CD4-positive, alpha-beta T cell (primary cell): Measurements from ENCODE around the gene LAMTOR3. TPM values are rescaled to one million over a fixed set of nuclear protein-coding genes. Genes with fewer than 3 reads are reported as not detected.

Source experiments
- ATAC-seq: fragments of 200-7000 bp; cut with Tn5 transposase; one replicate; pipeline ENCODE4 v1.10.0; 2022; ENCODE audit warnings: mild to moderate bottlenecking; ENCODE audit not compliant: poor library complexity
- CTCF ChIA-PET: fragments of 350-600 bp; sonication (Branson Sonifier 250); formaldehyde crosslinking; loops from one replicate; lab custom pipeline; 2021; ENCODE audit warnings: antibody characterized with exemption, inconsistent platforms; lab: Charles Lee
- POLR2A ChIA-PET: fragments of 350-600 bp; sonication (Branson Sonifier 250); formaldehyde crosslinking; loops from one replicate; lab custom pipeline; 2021; ENCODE audit warnings: antibody characterized with exemption, inconsistent platforms; lab: Charles Lee
- DNase-seq, 14 experiments: peaks; one replicate each; pipeline ENCODE4 v3.0.0-alpha.2; 2013 to 2020; ENCODE audit warnings: mixed read lengths in 2 of 14
- H3K27ac ChIP-seq, 2 donors: one replicate each; pipeline versions ENCODE4 v1.5.1 to v1.7.0; 2013; ENCODE audit warnings: low read length in 2 of 2, low read depth in 1 of 2, mild to moderate bottlenecking in 1 of 2
- H3K27me3 ChIP-seq, 2 experiments: 1 replicate in 1 of 2; 2 replicates in 1 of 2; pipeline versions ENCODE4 v1.6.1 to v1.7.0; 2013; ENCODE audit warnings: low read length in 2 of 2, control low read depth in 1 of 2, mild to moderate bottlenecking in 1 of 2, moderate library complexity in 1 of 2; ENCODE audit not compliant: insufficient read depth in 2 of 2, control insufficient read depth in 1 of 2
- H3K36me3 ChIP-seq: one replicate; pipeline ENCODE4 v1.6.1; 2013; ENCODE audit warnings: low read length, control low read depth; ENCODE audit not compliant: insufficient read depth
- H3K4me1 ChIP-seq: one replicate; pipeline ENCODE4 v1.6.1; 2013; ENCODE audit warnings: low read length, control low read depth; ENCODE audit not compliant: insufficient read depth
- H3K4me3 ChIP-seq: one replicate; pipeline ENCODE4 v1.5.1; 2013; ENCODE audit warnings: mild to moderate bottlenecking, low read length, moderate library complexity
- H3K9me3 ChIP-seq, 2 experiments: 1 replicate in 1 of 2; 2 replicates in 1 of 2; pipeline versions ENCODE4 v1.6.1 to v1.7.0; 2013; ENCODE audit warnings: low read length in 2 of 2, mild to moderate bottlenecking in 2 of 2, control low read depth in 1 of 2, moderate library complexity in 1 of 2; ENCODE audit not compliant: control insufficient read depth in 1 of 2, insufficient read depth in 1 of 2
- H3K27ac Mint-ChIP-seq: one replicate; pipeline ENCODE4 v1.8.0; 2020; ENCODE audit warnings: mixed read lengths
- H3K27me3 Mint-ChIP-seq: one replicate; pipeline ENCODE4 v1.8.0; 2021; ENCODE audit warnings: mixed read lengths
- H3K36me3 Mint-ChIP-seq: one replicate; pipeline ENCODE4 v1.8.0; 2021; ENCODE audit warnings: low read depth, mixed read lengths
- H3K4me1 Mint-ChIP-seq: one replicate; pipeline ENCODE4 v1.8.0; 2021; ENCODE audit warnings: low read depth, mixed read lengths
- H3K4me3 Mint-ChIP-seq: one replicate; pipeline ENCODE4 v1.8.0; 2020; ENCODE audit warnings: mild to moderate bottlenecking, mixed read lengths
- H3K9me3 Mint-ChIP-seq: one replicate; pipeline ENCODE4 v1.8.0; 2020; ENCODE audit warnings: mixed read lengths
- intact Hi-C, 2 experiments: fragments of 100-400 bp; cut with DNase I in 1 of 2; cut with micrococcal nuclease in 1 of 2; formaldehyde crosslinking; loops; one replicate each; pipeline versions ENCODE4 v1.15.1 to v1.9.0; 2023 to 2025; cut with DNase I, micrococcal nuclease
- total RNA-seq, 174 experiments: library from RNA in 2 of 174; stranded (reverse) in 2 of 174; gene quantifications; one replicate each; pipeline ENCODE4 v1.2.3 and lab custom pipeline; 2021 to 2026
- TF ChIP-seq, protein P1 (sequence below): fragments of 200-600 bp; IDR thresholded peaks from one replicate; pipeline ENCODE4 v1.8.0; 2022; ENCODE audit warnings: antibody characterized with exemption, mild to moderate bottlenecking

The LAMTOR3 gene
- total RNA-seq, 2 experiments from 2014 or later = 32.0 to 32.8 TPM

DNA sequence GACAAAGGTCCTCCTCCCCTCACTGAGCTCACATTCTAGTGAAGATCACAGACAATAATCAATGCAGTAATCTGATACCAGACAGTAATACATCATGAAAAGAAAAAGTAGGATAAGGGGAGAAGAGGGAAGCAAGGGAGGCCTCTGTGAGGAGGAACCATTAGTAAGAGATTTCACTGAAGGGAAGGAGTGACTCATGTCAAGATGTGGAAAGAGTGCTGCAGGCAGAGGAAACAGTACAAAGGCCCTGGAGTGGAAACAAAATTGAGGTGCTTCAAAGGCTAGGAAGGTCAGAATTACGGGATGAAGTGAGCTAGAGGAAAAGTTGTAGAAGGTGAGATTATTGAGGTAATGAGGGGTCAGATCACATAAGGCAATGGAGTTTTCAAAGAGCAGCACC, 38.1 kb downstream of the LAMTOR3 start:
- peak; percentile 43 for ATAC-seq
- peak in 3 of 14 experiments; percentile 49 to 53 (median 52) for DNase-seq
- Mint-ChIP-seq H3K4me1 (peaks cover 28% of the 10 kb centered on the region), H3K4me3 (no peak overlapping the region), H3K9me3 (no peaks in the 10 kb centered on the region), H3K27me3 (no peaks in the 10 kb centered on the region), H3K27ac (peak overlapping the region; percentile 16), H3K36me3 (peaks cover 66% of the 10 kb centered on the region)
- Histone ChIP-seq H3K4me1 (peaks cover 14% of the 10 kb centered on the region), H3K9me3 (no peaks in the 10 kb centered on the region), H3K27ac (peak overlapping the region in 1 of 2 donors; percentile 35), H3K27me3 (no peaks in the 10 kb centered on the region), H3K4me3 (no peak overlapping the region), H3K36me3 (peaks cover 30% of the 10 kb centered on the region)
- ChIA-PET POLR2A (interaction anchor here (1.0 to 1.4 kb wide), 3 partner anchors 9 to 93 kb away, joined by 3 to 8 read pairs (median 5); partner anchors contain the start of gene DNAJB14), CTCF (interaction anchor here (1.0 kb wide), 1 partner anchor 93 kb away, joined by 3 read pairs; no protein-coding TSS in a partner anchor)
- TF ChIP-seq, protein P1, sequence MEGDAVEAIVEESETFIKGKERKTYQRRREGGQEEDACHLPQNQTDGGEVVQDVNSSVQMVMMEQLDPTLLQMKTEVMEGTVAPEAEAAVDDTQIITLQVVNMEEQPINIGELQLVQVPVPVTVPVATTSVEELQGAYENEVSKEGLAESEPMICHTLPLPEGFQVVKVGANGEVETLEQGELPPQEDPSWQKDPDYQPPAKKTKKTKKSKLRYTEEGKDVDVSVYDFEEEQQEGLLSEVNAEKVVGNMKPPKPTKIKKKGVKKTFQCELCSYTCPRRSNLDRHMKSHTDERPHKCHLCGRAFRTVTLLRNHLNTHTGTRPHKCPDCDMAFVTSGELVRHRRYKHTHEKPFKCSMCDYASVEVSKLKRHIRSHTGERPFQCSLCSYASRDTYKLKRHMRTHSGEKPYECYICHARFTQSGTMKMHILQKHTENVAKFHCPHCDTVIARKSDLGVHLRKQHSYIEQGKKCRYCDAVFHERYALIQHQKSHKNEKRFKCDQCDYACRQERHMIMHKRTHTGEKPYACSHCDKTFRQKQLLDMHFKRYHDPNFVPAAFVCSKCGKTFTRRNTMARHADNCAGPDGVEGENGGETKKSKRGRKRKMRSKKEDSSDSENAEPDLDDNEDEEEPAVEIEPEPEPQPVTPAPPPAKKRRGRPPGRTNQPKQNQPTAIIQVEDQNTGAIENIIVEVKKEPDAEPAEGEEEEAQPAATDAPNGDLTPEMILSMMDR = no peak
- intact Hi-C loops = no loop called here

DNA sequence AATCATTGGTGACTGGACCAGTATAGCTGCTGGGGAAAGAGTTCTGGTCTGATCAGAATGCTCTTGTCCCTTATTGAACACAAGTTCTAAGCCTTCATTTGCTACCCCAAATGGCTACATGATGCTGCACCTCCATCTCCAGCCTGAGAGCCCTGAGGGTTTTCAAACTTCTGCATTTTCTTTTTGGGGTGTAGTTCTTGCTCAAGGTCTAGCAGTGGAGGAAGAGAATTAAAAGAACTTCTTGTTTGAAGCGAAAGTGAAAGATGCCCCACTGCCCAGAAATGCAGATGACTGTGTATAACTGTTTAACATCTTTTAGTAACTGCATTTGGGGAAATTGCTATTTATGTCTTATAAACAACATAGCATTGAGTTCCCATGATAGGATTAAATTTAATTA, 38.5 kb downstream of the LAMTOR3 start:
- peak in 3 of 14 experiments; percentile 49 to 50 (median 49) for DNase-seq
- H3K27me3 Mint-ChIP-seq = no peaks in the 10 kb centered on the region
- peaks cover 68% of the 10 kb centered on the region for H3K36me3 Mint-ChIP-seq
- Histone ChIP-seq H3K27ac (no peak overlapping the region), H3K36me3 (peaks cover 30% of the 10 kb centered on the region), H3K4me1 (peaks cover 19% of the 10 kb centered on the region), H3K9me3 (no peaks in the 10 kb centered on the region), H3K27me3 (no peaks in the 10 kb centered on the region), H3K4me3 (no peak overlapping the region)
- TF ChIP-seq, protein P1 = no peak
- CTCF ChIA-PET = interaction anchor here (1.0 kb wide), 1 partner anchor 93 kb away, joined by 3 read pairs; no protein-coding TSS in a partner anchor
- no peaks in the 10 kb centered on the region for H3K9me3 Mint-ChIP-seq
- intact Hi-C loops = no loop called here
- peak overlapping the region; percentile 56 for H3K4me3 Mint-ChIP-seq
- peak overlapping the region; percentile 16 for H3K27ac Mint-ChIP-seq
- peak; percentile 16 for ATAC-seq
- POLR2A ChIA-PET = interaction anchor here (1.0 to 1.4 kb wide), 3 partner anchors 8 to 93 kb away, joined by 3 to 8 read pairs (median 5); partner anchors contain the start of gene DNAJB14
- H3K4me1 Mint-ChIP-seq = peaks cover 33% of the 10 kb centered on the region

DNA sequence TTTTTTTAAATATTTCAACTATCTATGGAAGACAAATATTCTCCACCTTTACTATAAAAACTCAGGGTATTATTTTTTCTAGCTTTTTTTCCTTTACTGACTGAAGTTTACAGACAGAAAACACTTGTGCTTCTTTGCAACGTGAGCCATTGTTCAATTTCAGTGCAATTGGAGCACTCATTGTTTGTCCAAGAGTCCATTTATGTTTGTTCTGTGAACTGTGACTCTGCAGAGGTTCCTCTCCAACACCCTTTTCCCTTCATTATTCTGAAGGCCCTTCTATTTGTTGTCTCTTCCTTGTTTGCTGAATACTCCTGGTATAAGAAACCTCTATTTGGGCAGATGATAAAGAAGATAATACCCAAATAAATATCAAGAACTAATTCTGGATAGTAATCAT, 40.2 kb downstream of the LAMTOR3 start:
- peaks cover 60% of the 10 kb centered on the region for H3K36me3 Mint-ChIP-seq
- Histone ChIP-seq H3K9me3 (no peaks in the 10 kb centered on the region), H3K36me3 (peaks cover 22% of the 10 kb centered on the region), H3K27me3 (no peaks in the 10 kb centered on the region), H3K4me3 (no peak overlapping the region), H3K4me1 (peaks cover 19% of the 10 kb centered on the region), H3K27ac (no peak overlapping the region)
- intact Hi-C loops = no loop called here
- ChIA-PET CTCF (no interaction called here), POLR2A (no interaction called here)
- H3K4me1 Mint-ChIP-seq = peaks cover 38% of the 10 kb centered on the region
- no peak overlapping the region for H3K4me3 Mint-ChIP-seq
- TF ChIP-seq, protein P1 = no peak
- no peaks in the 10 kb centered on the region for H3K9me3 Mint-ChIP-seq
- no peak overlapping the region for H3K27ac Mint-ChIP-seq
- DNase-seq (no peak), ATAC-seq (no peak)
- H3K27me3 Mint-ChIP-seq = no peaks in the 10 kb centered on the region
